Fibroblast of lung (primary cell): ENCODE measurements around the gene IGSF21. TPM values are rescaled to one million over a fixed set of nuclear protein-coding genes. Genes with fewer than 3 reads are reported as not detected.
A peak's percentile ranks its signal among the peaks of the same experiment; 100 is the strongest.

ENCODE experiments used
- DNase-seq, 2 donors: peaks; one replicate each; pipeline versions ENCODE4 v3.0.0 to v3.0.0-alpha.2; 2010; ENCODE audit warnings: low read depth in 2 of 2
- H2AFZ ChIP-seq: 2 replicates; pipeline ENCODE4 v1.5.1; 2012; ENCODE audit warnings: low read length, control low read depth, inconsistent platforms
- H3K27ac ChIP-seq: 2 replicates; pipeline ENCODE4 v1.5.1; 2011; ENCODE audit warnings: low read length, control low read depth; ENCODE audit not compliant: insufficient read depth
- H3K27me3 ChIP-seq: 2 replicates; pipeline ENCODE4 v1.5.1; 2011; ENCODE audit warnings: mild to moderate bottlenecking, low read length; ENCODE audit not compliant: control insufficient read depth, insufficient read depth
- H3K36me3 ChIP-seq: 2 replicates; pipeline ENCODE4 v1.5.1; 2011; ENCODE audit warnings: low read length; ENCODE audit not compliant: control insufficient read depth, insufficient read depth
- H3K4me1 ChIP-seq: 2 replicates; pipeline ENCODE4 v1.5.1; 2011; ENCODE audit warnings: low read length; ENCODE audit not compliant: control insufficient read depth, insufficient read depth; ENCODE audit errors: extremely low read depth
- H3K4me2 ChIP-seq: 2 replicates; pipeline ENCODE4 v1.5.1; 2011; ENCODE audit warnings: low read length, control low read depth; ENCODE audit not compliant: insufficient read depth; ENCODE audit errors: extremely low read depth
- H3K4me3 ChIP-seq, 4 experiments: fragments of 200-600 bp in 1 of 4; sonication (generic) in 1 of 4; replicated peaks in 1 of 4; 2 replicates each; pipeline ENCODE4 v1.5.1; 2011 to 2016; ENCODE audit warnings: low read length in 4 of 4, low read depth in 3 of 4, mild to moderate bottlenecking in 3 of 4, control low read depth in 2 of 4, inconsistent platforms in 1 of 4, mixed read lengths in 1 of 4; ENCODE audit not compliant: insufficient read depth in 1 of 4; ENCODE audit errors: control extremely low read depth in 1 of 4
- H3K79me2 ChIP-seq: 2 replicates; pipeline ENCODE4 v1.5.1; 2012; ENCODE audit warnings: mild to moderate bottlenecking, low read length, inconsistent platforms; ENCODE audit not compliant: control insufficient read depth, insufficient read depth
- H3K9ac ChIP-seq: 2 replicates; pipeline ENCODE4 v1.5.1; 2011; ENCODE audit warnings: mild to moderate bottlenecking, low read length, control low read depth; ENCODE audit not compliant: insufficient read depth
- H3K9me3 ChIP-seq: 2 replicates; pipeline ENCODE4 v1.5.1; 2012; ENCODE audit warnings: low read depth, low read length; ENCODE audit not compliant: control insufficient read depth, insufficient read depth
- H4K20me1 ChIP-seq: 2 replicates; pipeline ENCODE4 v1.5.1; 2011; ENCODE audit warnings: low read length; ENCODE audit not compliant: control insufficient read depth, insufficient read depth; ENCODE audit errors: extremely low read depth
- EZH2 ChIP-seq: IDR thresholded peaks from 2 replicates; pipeline ENCODE4 v1.5.1; 2012; ENCODE audit warnings: low read length, control low read depth, mild to moderate bottlenecking; ENCODE audit errors: missing control alignments
- polyA plus RNA-seq, 2 donors: library from polyadenylated mRNA; depleted of rRNA in 1 of 2; stranded (reverse) in 1 of 2; unstranded in 1 of 2; fragments of >200 nt; gene quantifications; 2 replicates each; pipeline ENCODE4 v1.2.1, GENCODE V29; 2011 to 2012; ENCODE audit warnings: missing spikeins in 1 of 2
- total RNA-seq: library from RNA; depleted of rRNA; stranded (reverse); fragments of >200 nt; gene quantifications from 2 replicates; pipeline ENCODE4 v1.2.1, GENCODE V29; 2014
- TF ChIP-seq, protein P1 (sequence below), 2 donors: IDR thresholded peaks in 1 of 2; conservative IDR thresholded peaks in 1 of 2; 1 replicate in 1 of 2; 2 replicates in 1 of 2; pipeline ENCODE4 v1.5.1; 2011 to 2012; ENCODE audit warnings: low read length in 2 of 2, control low read depth in 1 of 2, inconsistent platforms in 1 of 2, low read depth in 1 of 2, mild to moderate bottlenecking in 1 of 2

Gene IGSF21
- total and polyA plus RNA-seq, 2 donors (not counting 1 experiment from before 2014, with no cell fraction given): not detected

DNA sequence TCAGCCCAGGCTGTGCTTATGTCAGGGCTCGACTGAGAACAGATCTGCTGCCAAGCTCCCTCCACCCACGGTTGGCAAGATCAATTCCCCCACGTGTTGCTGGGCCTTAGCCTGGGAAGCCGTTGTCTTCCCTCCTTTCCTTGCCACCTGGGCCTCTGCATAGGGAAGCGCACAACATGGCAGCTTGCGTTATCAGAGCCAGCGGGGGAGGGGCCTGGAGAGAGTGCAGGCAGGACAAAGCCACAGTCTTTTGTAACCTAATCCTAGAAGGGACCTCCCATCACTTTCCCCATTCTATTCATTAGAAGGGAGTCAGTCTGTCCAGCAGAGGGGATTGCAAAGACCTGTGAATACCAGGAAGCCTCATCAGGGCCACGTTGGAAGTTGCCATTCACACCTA is 17.0 kb upstream of the IGSF21 start:
- Histone ChIP-seq H3K4me1 (no peaks in the 10 kb centered on the region), H3K4me2 (no peak overlapping the region), H3K27ac (no peak overlapping the region), H2AFZ (no peak overlapping the region), H3K27me3 (no peaks in the 10 kb centered on the region), H3K4me3 (no peak overlapping the region), H3K9ac (no peak overlapping the region), H3K9me3 (no peaks in the 10 kb centered on the region), H3K36me3 (no peaks in the 10 kb centered on the region), H3K79me2 (no peaks in the 10 kb centered on the region), H4K20me1 (no peaks in the 10 kb centered on the region)
- no peak for TF ChIP-seq EZH2
- TF ChIP-seq, protein P1, sequence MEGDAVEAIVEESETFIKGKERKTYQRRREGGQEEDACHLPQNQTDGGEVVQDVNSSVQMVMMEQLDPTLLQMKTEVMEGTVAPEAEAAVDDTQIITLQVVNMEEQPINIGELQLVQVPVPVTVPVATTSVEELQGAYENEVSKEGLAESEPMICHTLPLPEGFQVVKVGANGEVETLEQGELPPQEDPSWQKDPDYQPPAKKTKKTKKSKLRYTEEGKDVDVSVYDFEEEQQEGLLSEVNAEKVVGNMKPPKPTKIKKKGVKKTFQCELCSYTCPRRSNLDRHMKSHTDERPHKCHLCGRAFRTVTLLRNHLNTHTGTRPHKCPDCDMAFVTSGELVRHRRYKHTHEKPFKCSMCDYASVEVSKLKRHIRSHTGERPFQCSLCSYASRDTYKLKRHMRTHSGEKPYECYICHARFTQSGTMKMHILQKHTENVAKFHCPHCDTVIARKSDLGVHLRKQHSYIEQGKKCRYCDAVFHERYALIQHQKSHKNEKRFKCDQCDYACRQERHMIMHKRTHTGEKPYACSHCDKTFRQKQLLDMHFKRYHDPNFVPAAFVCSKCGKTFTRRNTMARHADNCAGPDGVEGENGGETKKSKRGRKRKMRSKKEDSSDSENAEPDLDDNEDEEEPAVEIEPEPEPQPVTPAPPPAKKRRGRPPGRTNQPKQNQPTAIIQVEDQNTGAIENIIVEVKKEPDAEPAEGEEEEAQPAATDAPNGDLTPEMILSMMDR (conservative IDR thresholded peaks at IDR 0.05 in 1 of 2, IDR thresholded peaks at IDR 0.05 in 1 of 2; ENCODE audit: low read depth in 1 of 2, low read length in 2 of 2): no peak
- DNase-seq: no peak

DNA sequence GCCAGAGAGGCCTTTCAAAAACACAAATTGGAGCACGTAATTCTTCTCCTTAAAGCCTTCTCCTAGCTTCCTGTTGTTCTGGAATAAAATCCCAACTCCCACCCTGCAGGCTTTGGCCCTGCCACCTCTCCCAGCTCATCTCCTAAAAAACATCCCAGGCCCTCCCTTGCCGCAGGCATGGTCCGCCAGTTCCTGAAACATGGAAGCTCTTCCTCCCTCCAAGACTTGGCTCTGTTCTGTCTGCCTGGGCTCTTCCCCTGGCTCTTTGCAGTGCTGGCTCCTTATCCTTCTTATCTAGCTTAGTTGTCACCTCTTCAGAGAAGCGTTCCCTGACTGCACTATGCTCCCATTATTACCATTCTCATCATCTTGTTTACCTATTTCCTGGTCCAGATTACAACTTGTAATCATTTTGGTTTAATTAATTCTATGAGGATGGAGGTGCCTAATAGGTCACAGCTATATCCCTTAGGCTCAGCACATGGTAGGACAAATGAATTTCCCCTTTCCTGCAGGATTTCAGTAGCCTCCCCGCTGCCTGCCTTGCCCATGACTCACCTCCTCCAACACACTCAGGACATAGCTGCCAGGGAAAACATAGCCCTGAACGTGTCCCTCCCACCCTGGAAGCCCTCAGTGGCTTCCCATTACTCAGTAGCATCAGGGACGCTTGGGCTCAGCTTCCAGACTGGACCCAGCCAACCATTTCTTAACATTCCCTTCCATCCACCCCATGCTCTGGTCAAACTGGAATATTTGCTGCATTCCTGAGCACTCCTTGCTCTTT is 15.7 kb upstream of the IGSF21 start:
- Histone ChIP-seq H3K4me3 (no peak overlapping the region), H4K20me1 (no peaks in the 10 kb centered on the region), H2AFZ (no peak overlapping the region), H3K27ac (no peak overlapping the region), H3K9me3 (no peaks in the 10 kb centered on the region), H3K4me2 (no peak overlapping the region), H3K9ac (no peak overlapping the region), H3K79me2 (no peaks in the 10 kb centered on the region), H3K4me1 (no peaks in the 10 kb centered on the region), H3K27me3 (no peaks in the 10 kb centered on the region), H3K36me3 (no peaks in the 10 kb centered on the region)
- peak; percentile 2 to 83 for DNase-seq
- TF ChIP-seq, protein P1 (conservative IDR thresholded peaks at IDR 0.05 in 1 of 2, IDR thresholded peaks at IDR 0.05 in 1 of 2; ENCODE audit: low read depth in 1 of 2, low read length in 2 of 2): no peak

DNA sequence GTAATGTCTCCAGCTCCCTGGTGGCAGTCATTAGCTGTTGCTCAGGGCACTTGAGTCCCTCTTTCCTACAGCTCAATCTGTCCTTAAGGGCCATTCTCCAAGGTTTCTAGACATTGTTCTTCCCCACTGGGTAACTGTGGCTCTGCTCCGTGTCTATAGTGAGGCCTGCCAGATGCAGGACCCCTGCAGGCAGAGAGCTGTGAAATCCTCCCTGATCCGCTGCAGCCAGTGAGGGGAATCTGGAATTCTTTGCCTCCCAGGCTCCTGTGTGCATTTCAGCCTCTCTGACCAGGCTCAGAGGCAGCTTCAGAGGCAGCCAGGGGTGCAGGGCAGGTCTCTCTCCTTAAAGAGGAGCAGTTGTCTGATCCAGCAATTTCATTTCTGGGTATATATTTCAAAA is 14.4 kb upstream of the IGSF21 start:
- Histone ChIP-seq H3K9ac (no peak overlapping the region), H3K36me3 (no peaks in the 10 kb centered on the region), H2AFZ (no peak overlapping the region), H3K27ac (no peak overlapping the region), H3K79me2 (no peaks in the 10 kb centered on the region), H3K4me2 (no peak overlapping the region), H3K9me3 (no peaks in the 10 kb centered on the region), H4K20me1 (no peaks in the 10 kb centered on the region), H3K4me1 (no peaks in the 10 kb centered on the region), H3K4me3 (no peak overlapping the region), H3K27me3 (no peaks in the 10 kb centered on the region)
- TF ChIP-seq EZH2: no peak
- TF ChIP-seq, protein P1 (conservative IDR thresholded peaks at IDR 0.05 in 1 of 2, IDR thresholded peaks at IDR 0.05 in 1 of 2; ENCODE audit: low read depth in 1 of 2, low read length in 2 of 2): no peak
- DNase-seq: no peak
